Esophagus (tissue), 2 donors: ENCODE measurements around the gene FHIT. TPM values are rescaled to one million over a fixed set of nuclear protein-coding genes. Genes with fewer than 3 reads are reported as not detected.

Experiments used
- H3K27ac ChIP-seq, 2 donors: one replicate each; pipeline ENCODE4 v1.5.1; 2013; ENCODE audit warnings: low read depth in 2 of 2, mild to moderate bottlenecking in 2 of 2, inconsistent platforms in 1 of 2, low read length in 1 of 2, moderate library complexity in 1 of 2
- H3K27me3 ChIP-seq, 2 donors: one replicate each; pipeline ENCODE4 v1.6.1; 2013; ENCODE audit warnings: low read length in 2 of 2, control low read depth in 1 of 2, mild to moderate bottlenecking in 1 of 2; ENCODE audit not compliant: insufficient read depth in 2 of 2, control insufficient read depth in 1 of 2
- H3K36me3 ChIP-seq, 2 donors: one replicate each; pipeline ENCODE4 v1.6.1; 2013; ENCODE audit warnings: low read length in 1 of 2; ENCODE audit not compliant: control insufficient read depth in 2 of 2, insufficient read depth in 2 of 2
- H3K4me1 ChIP-seq, 2 donors: one replicate each; pipeline ENCODE4 v1.6.1; 2013; ENCODE audit warnings: low read length in 1 of 2; ENCODE audit not compliant: control insufficient read depth in 2 of 2, insufficient read depth in 2 of 2
- H3K4me3 ChIP-seq, 2 donors: one replicate each; pipeline ENCODE4 v1.5.1; 2013; ENCODE audit warnings: low read length in 2 of 2, mild to moderate bottlenecking in 2 of 2, low read depth in 1 of 2, moderate library complexity in 1 of 2
- H3K9me3 ChIP-seq, 2 donors: one replicate each; pipeline ENCODE4 v1.6.1; 2013; ENCODE audit warnings: mild to moderate bottlenecking in 2 of 2, low read depth in 1 of 2, low read length in 1 of 2, moderate library complexity in 1 of 2; ENCODE audit not compliant: control insufficient read depth in 2 of 2, insufficient read depth in 1 of 2
- WGBS, 2 donors: extraction: QIAGEN DNeasy Blood & Tissue Kit; methylation state at CpG; one replicate each; pipeline ENCODE4 v1.1.7; 2013; 5-methylcytosine and 5-hydroxymethylcytosine counted together
- polyA plus RNA-seq, 2 donors: library from polyadenylated mRNA; stranded (reverse); fragments of 200-250 nt; gene quantifications; one replicate each; pipeline ENCODE4 v1.2.3, GENCODE V29; 2013
- donor health status: healthy with polysubstance abuse.
- donor health status: Bipolar disorder and iron deficiency.

The FHIT gene
- polyA plus RNA-seq, 2 donors = 3.4 to 5.0 TPM

GRCh38 chr3:60779637-60780036 is 471.6 kb downstream of the FHIT start:
- WGBS, 2 donors = 91 to 93% methylated on average over 7 of the region's 7 CpGs
- Histone ChIP-seq H3K9me3 (peaks cover 0 to 8% of the 10 kb centered on the region in 2 donors), H3K4me3 (no peak overlapping the region)

GRCh38 chr3:60775985-60776384 is 475.3 kb downstream of the FHIT start:
- Histone ChIP-seq H3K27ac (no peak overlapping the region), H3K9me3 (peaks cover 0 to 8% of the 10 kb centered on the region in 2 donors), H3K36me3 (no peaks in the 10 kb centered on the region), H3K4me3 (no peak overlapping the region), H3K27me3 (no peaks in the 10 kb centered on the region), H3K4me1 (no peaks in the 10 kb centered on the region)
- 60 to 61% methylated on average over 2 of the region's 2 CpGs for WGBS, 2 donors

More at GRCh38 chr3:60779637-60780036, 471.6 kb downstream of the FHIT start:
- no peaks in the 10 kb centered on the region for H3K36me3 ChIP-seq
- no peaks in the 10 kb centered on the region for H3K27me3 ChIP-seq
- H3K27ac ChIP-seq = no peak overlapping the region
- no peaks in the 10 kb centered on the region for H3K4me1 ChIP-seq

- Histone ChIP-seq H3K36me3 (no peaks in the 10 kb centered on the region), H3K27ac (no peak overlapping the region), H3K4me3 (no peak overlapping the region), H3K27me3 (no peaks in the 10 kb centered on the region), H3K4me1 (no peaks in the 10 kb centered on the region), H3K9me3 (peaks cover 0 to 4% of the 10 kb centered on the region in 2 donors)
- WGBS, 2 donors = 74 to 85% methylated on average over 2 of the region's 2 CpGs
Measured at GRCh38 chr3:60774617-60775016, 476.6 kb downstream of the FHIT start.

- Histone ChIP-seq H3K27ac (no peak overlapping the region), H3K36me3 (no peaks in the 10 kb centered on the region), H3K4me1 (no peaks in the 10 kb centered on the region), H3K4me3 (no peak overlapping the region), H3K9me3 (peaks cover 0 to 4% of the 10 kb centered on the region in 2 donors), H3K27me3 (no peaks in the 10 kb centered on the region)
- 98 to 99% methylated on average over 3 of the region's 3 CpGs for WGBS, 2 donors
Measured at GRCh38 chr3:60772584-60772983, 478.7 kb downstream of the FHIT start.

- Histone ChIP-seq H3K4me3 (no peak overlapping the region), H3K27me3 (no peaks in the 10 kb centered on the region), H3K36me3 (no peaks in the 10 kb centered on the region), H3K9me3 (peaks cover 0 to 4% of the 10 kb centered on the region in 2 donors), H3K27ac (no peak overlapping the region), H3K4me1 (no peaks in the 10 kb centered on the region)
Measured at GRCh38 chr3:60771766-60772165, 479.5 kb downstream of the FHIT start.

- no peaks in the 10 kb centered on the region for H3K36me3 ChIP-seq
- H3K9me3 ChIP-seq = peaks cover 0 to 4% of the 10 kb centered on the region in 2 donors
- no peaks in the 10 kb centered on the region for H3K27me3 ChIP-seq
- 52 to 61% methylated on average over 1 of the region's 1 CpG for WGBS, 2 donors
- H3K4me1 ChIP-seq = no peaks in the 10 kb centered on the region
- no peak overlapping the region for H3K27ac ChIP-seq
- H3K4me3 ChIP-seq = no peak overlapping the region
Measured at GRCh38 chr3:60770532-60770931, 480.7 kb downstream of the FHIT start.

GRCh38 chr3:60767536-60767935 is 483.7 kb downstream of the FHIT start:
- no peaks in the 10 kb centered on the region for H3K27me3 ChIP-seq
- no peaks in the 10 kb centered on the region for H3K4me1 ChIP-seq
- H3K9me3 ChIP-seq = no peaks in the 10 kb centered on the region
- H3K4me3 ChIP-seq = no peak overlapping the region
- H3K36me3 ChIP-seq = no peaks in the 10 kb centered on the region
- no peak overlapping the region for H3K27ac ChIP-seq
- 65 to 73% methylated on average over 3 of the region's 3 CpGs for WGBS, 2 donors

GRCh38 chr3:60765776-60766175 is 485.5 kb downstream of the FHIT start:
- no peaks in the 10 kb centered on the region for H3K36me3 ChIP-seq
- H3K27me3 ChIP-seq = no peaks in the 10 kb centered on the region
- H3K4me1 ChIP-seq = no peaks in the 10 kb centered on the region
- no peaks in the 10 kb centered on the region for H3K9me3 ChIP-seq
- WGBS, 2 donors = 88 to 93% methylated on average over 3 of the region's 3 CpGs
- no peak overlapping the region for H3K27ac ChIP-seq
- H3K4me3 ChIP-seq = no peak overlapping the region

- WGBS, 2 donors = 93 to 96% methylated on average over 2 of the region's 2 CpGs
- Histone ChIP-seq H3K4me3 (no peak overlapping the region), H3K27ac (no peak overlapping the region), H3K27me3 (no peaks in the 10 kb centered on the region), H3K4me1 (no peaks in the 10 kb centered on the region), H3K36me3 (no peaks in the 10 kb centered on the region), H3K9me3 (no peaks in the 10 kb centered on the region)
Measured at GRCh38 chr3:60764870-60765269, 486.4 kb downstream of the FHIT start.

GRCh38 chr3:60760145-60760544 is 491.1 kb downstream of the FHIT start:
- no peaks in the 10 kb centered on the region for H3K4me1 ChIP-seq
- WGBS, 2 donors = 92 to 94% methylated on average over 3 of the region's 3 CpGs
- no peaks in the 10 kb centered on the region for H3K36me3 ChIP-seq
- H3K4me3 ChIP-seq = no peak overlapping the region
- no peak overlapping the region for H3K27ac ChIP-seq
- H3K9me3 ChIP-seq = no peaks in the 10 kb centered on the region
- no peaks in the 10 kb centered on the region for H3K27me3 ChIP-seq
